Omental fat pad (tissue), 4 donors: ENCODE results near the gene ATF7IP2. TPM values are rescaled to one million over a fixed set of nuclear protein-coding genes. Genes with fewer than 3 reads are reported as not detected.
"Not testable (repeated sequence)": the region's sequence is repeated elsewhere in the genome, so short reads cannot be mapped to it uniquely, and the experiment has no call there.

Source experiments
- ATAC-seq: fragments of 150-250 bp; one replicate; pipeline ENCODE4 v1.9.1; 2016; ENCODE audit warnings: mild to moderate bottlenecking, moderate library complexity; ENCODE audit not compliant: low FRiP score
- DNase-seq: peaks from one replicate; pipeline ENCODE4 v3.0.0-alpha.2; 2019; ENCODE audit warnings: low spot score
- CTCF ChIP-seq, 3 donors: fragments of 450-650 bp; IDR thresholded peaks; one replicate each; pipeline ENCODE4 v1.5.1; 2016 to 2017; ENCODE audit warnings: antibody characterized with exemption in 3 of 3, mild to moderate bottlenecking in 3 of 3, moderate library complexity in 2 of 3
- total RNA-seq, 4 donors: library from RNA; depleted of rRNA; stranded (reverse); fragments of >200 nt; gene quantifications; one replicate each; pipeline ENCODE4 v1.1.0, GENCODE V29; 2016

Gene ATF7IP2
- total RNA-seq, 4 donors from 2014 or later = 11.3 to 16.4 (median 12.7) TPM

GRCh38 chr16:10408824-10409381 is 23.0 kb downstream of the ATF7IP2 start:
- TF ChIP-seq CTCF (IDR thresholded peaks at IDR 0.05) = no peak
- DNase-seq = no peak
- ATAC-seq = no peak

GRCh38 chr16:10409713-10410112 is 23.9 kb downstream of the ATF7IP2 start:
- ATAC-seq, DNase-seq: not testable (repeated sequence)

- no peak for TF ChIP-seq CTCF (IDR thresholded peaks at IDR 0.05)
- ATAC-seq = no peak
Observed at GRCh38 chr16:10410469-10410868, 24.6 kb downstream of the ATF7IP2 start.

GRCh38 chr16:10412935-10413601 is 27.2 kb downstream of the ATF7IP2 start:
- no peak for ATAC-seq

More at GRCh38 chr16:10410469-10410868, 24.6 kb downstream of the ATF7IP2 start:
- no peak for DNase-seq

GRCh38 chr16:10418204-10418603 is 32.3 kb downstream of the ATF7IP2 start:
- not testable (repeated sequence) for DNase-seq, ATAC-seq

More at GRCh38 chr16:10412935-10413601, 27.2 kb downstream of the ATF7IP2 start:
- no peak for DNase-seq
- TF ChIP-seq CTCF (IDR thresholded peaks at IDR 0.05) = no peak

- no peak for TF ChIP-seq CTCF (IDR thresholded peaks at IDR 0.05)
- DNase-seq (no peak), ATAC-seq (no peak)
Observed at GRCh38 chr16:10419701-10420100, 33.8 kb downstream of the ATF7IP2 start.

- ATAC-seq = no peak
- DNase-seq = no peak
- TF ChIP-seq CTCF (IDR thresholded peaks at IDR 0.05) = no peak
Observed at GRCh38 chr16:10421596-10421995, 35.7 kb downstream of the ATF7IP2 start.

- no peak for TF ChIP-seq CTCF (IDR thresholded peaks at IDR 0.05)
- ATAC-seq = no peak
- DNase-seq = no peak
Observed at GRCh38 chr16:10428433-10429168, 42.7 kb downstream of the ATF7IP2 start.

- DNase-seq, ATAC-seq: not testable (repeated sequence)
Observed at GRCh38 chr16:10429299-10429969, 43.6 kb downstream of the ATF7IP2 start.
